Endothelial cell of umbilical vein (primary cell): ENCODE results near the gene MYADML2. TPM values are rescaled to one million over a fixed set of nuclear protein-coding genes. Genes with fewer than 3 reads are reported as not detected.

Experiments
- BruUV-seq: library from RNA; stranded (reverse); fragments of 400-500 nt; replicated peaks from 2 replicates; lab custom pipeline; 2021; lab: Mats Ljungman, UMichigan
- CTCF ChIA-PET: fragments of 300-600, 350-600 bp; sonication (Branson Sonifier 250); formaldehyde crosslinking; loops from one replicate; lab custom pipeline; 2021; ENCODE audit warnings: antibody characterized with exemption, inconsistent platforms; lab: Charles Lee
- POLR2A ChIA-PET: fragments of 300-600, 350-600 bp; sonication (Branson Sonifier 250); formaldehyde crosslinking; loops from one replicate; lab custom pipeline; 2021; ENCODE audit warnings: antibody characterized with exemption, inconsistent platforms; lab: Charles Lee
- DNase-seq: peaks from one replicate; pipeline ENCODE4 v3.0.0-alpha.2; 2011; ENCODE audit warnings: low read depth, low spot score
- FAIRE-seq: peaks from 2 replicates; lab custom pipeline; 2011; peaks lifted over from hg19 to GRCh38; lab: Jason Lieb, UNC
- H2AFZ ChIP-seq: 2 replicates; pipeline ENCODE4 v1.6.0; 2012; ENCODE audit warnings: low read depth, low read length, control low read depth, inconsistent platforms
- H3K27ac ChIP-seq: 2 replicates; pipeline ENCODE4 v1.5.1; 2011; ENCODE audit warnings: low read depth, mild to moderate bottlenecking, control low read depth, low read length, moderate library complexity; ENCODE audit not compliant: insufficient read depth
- H3K27me3 ChIP-seq, 2 experiments: 2 replicates each; pipeline versions ENCODE4 v1.6.0 to v1.6.1; 2011; ENCODE audit warnings: low read length in 2 of 2, mixed read lengths in 1 of 2; ENCODE audit not compliant: control insufficient read depth in 2 of 2, insufficient read depth in 2 of 2
- H3K36me3 ChIP-seq, 2 experiments: 2 replicates in 1 of 2; 3 replicates in 1 of 2; pipeline ENCODE4 v1.5.1; 2011; ENCODE audit warnings: low read length in 2 of 2, mild to moderate bottlenecking in 1 of 2, moderate library complexity in 1 of 2; ENCODE audit not compliant: control insufficient read depth in 2 of 2, insufficient read depth in 2 of 2; ENCODE audit errors: extremely low read depth in 1 of 2
- H3K4me1 ChIP-seq: 3 replicates; pipeline ENCODE4 v1.5.1; 2011; ENCODE audit warnings: mild to moderate bottlenecking, low read length; ENCODE audit not compliant: control insufficient read depth, insufficient read depth; ENCODE audit errors: extremely low read depth
- H3K4me2 ChIP-seq: 2 replicates; pipeline ENCODE4 v1.6.1; 2011; ENCODE audit warnings: low read length, control low read depth, mixed read lengths; ENCODE audit not compliant: insufficient read depth
- H3K4me3 ChIP-seq, 3 experiments: fragments of 200-600 bp in 1 of 3; sonication (generic), shearing (Covaris generic) in 1 of 3; replicated peaks in 1 of 3; 2 replicates each; pipeline ENCODE4 v1.5.1; 2011 to 2016; ENCODE audit warnings: control low read depth in 3 of 3, low read length in 3 of 3, mild to moderate bottlenecking in 2 of 3, inconsistent platforms in 1 of 3, low read depth in 1 of 3, moderate library complexity in 1 of 3; ENCODE audit not compliant: insufficient read depth in 1 of 3
- H3K79me2 ChIP-seq: 2 replicates; pipeline ENCODE4 v1.6.0; 2012; ENCODE audit warnings: low read length, inconsistent platforms; ENCODE audit not compliant: control insufficient read depth, insufficient read depth
- H3K9ac ChIP-seq: replicated peaks from 2 replicates; pipeline ENCODE3; 2011; ENCODE audit warnings: low read length, control low read depth; ENCODE audit not compliant: insufficient read depth; ENCODE audit errors: extremely low read depth
- H3K9me1 ChIP-seq: replicated peaks from 3 replicates; pipeline ENCODE4 v1.6.0; 2011; ENCODE audit warnings: mild to moderate bottlenecking, low read length; ENCODE audit not compliant: control insufficient read depth, insufficient read depth; ENCODE audit errors: extremely low read depth
- H3K9me3 ChIP-seq: replicated peaks from 2 replicates; pipeline ENCODE4 v1.5.1; 2012; ENCODE audit warnings: low read length, inconsistent platforms; ENCODE audit not compliant: control insufficient read depth, insufficient read depth
- H4K20me1 ChIP-seq: replicated peaks from 2 replicates; pipeline ENCODE3; 2011; ENCODE audit warnings: mild to moderate bottlenecking, low read length; ENCODE audit not compliant: control insufficient read depth, insufficient read depth; ENCODE audit errors: extremely low read depth
- CTCF ChIP-seq, 2 donors: IDR thresholded peaks; 1 replicate in 1 of 2; 2 replicates in 1 of 2; pipeline ENCODE4 v1.5.1; 2011; ENCODE audit warnings: low read length in 2 of 2, mild to moderate bottlenecking in 2 of 2, moderate library complexity in 2 of 2, control low read depth in 1 of 2, inconsistent platforms in 1 of 2, low read depth in 1 of 2; ENCODE audit not compliant: insufficient read depth in 1 of 2; ENCODE audit errors: extremely low read depth in 1 of 2
- FOS ChIP-seq: IDR thresholded peaks from 2 replicates; pipeline ENCODE4 v1.6.1; 2011; ENCODE audit warnings: mild to moderate bottlenecking, low read length, moderate library complexity, borderline replicate concordance; ENCODE audit not compliant: insufficient read depth
- GATA2 ChIP-seq: IDR thresholded peaks from 2 replicates; pipeline ENCODE4 v1.7.0; 2011; ENCODE audit warnings: low read depth, mild to moderate bottlenecking, moderate library complexity, mixed read lengths, low read length; ENCODE audit not compliant: insufficient read length, insufficient read depth
- JUN ChIP-seq: IDR thresholded peaks from 2 replicates; pipeline ENCODE4 v1.6.1; 2011; ENCODE audit warnings: borderline replicate concordance, low read depth; ENCODE audit not compliant: insufficient read length, insufficient read depth
- MAX ChIP-seq: IDR thresholded peaks from 2 replicates; pipeline ENCODE4 v1.6.1; 2011; ENCODE audit not compliant: insufficient read depth, insufficient read length
- MYC ChIP-seq: IDR thresholded peaks from one replicate; pipeline ENCODE4 v1.6.1; 2011; ENCODE audit warnings: mild to moderate bottlenecking, low read depth, low read length
- POLR2A ChIP-seq: IDR thresholded peaks from 2 replicates; pipeline ENCODE4 v1.6.1; 2012; ENCODE audit warnings: low read depth, mild to moderate bottlenecking, control low read depth, low read length
- POLR2AphosphoS5 ChIP-seq: IDR thresholded peaks from 2 replicates; pipeline ENCODE4 v1.6.1; 2012; ENCODE audit warnings: low read depth, mild to moderate bottlenecking, control low read depth, low read length, moderate library complexity; ENCODE audit not compliant: insufficient read depth
- dilution Hi-C: fragments of 300-500 bp; cut with MboI; formaldehyde crosslinking; loops from one replicate; pipeline ENCODE4 v1.15.0; 2019; ENCODE audit warnings: low sequenced_read_pairs; ENCODE audit not compliant: extremely low pct_ligation_motif_present
- intact Hi-C: fragments of 100-400 bp; cut with micrococcal nuclease; formaldehyde crosslinking; loops from one replicate; pipeline ENCODE4 v1.10.0; 2022
- polyA plus RNA-seq, 4 experiments: library from polyadenylated mRNA; depleted of rRNA in 3 of 4; stranded (reverse) in 3 of 4; unstranded in 1 of 4; fragments of >200 nt; gene quantifications; 2 replicates each; pipeline versions ENCODE4 v1.2.1 to v1.2.3, GENCODE V29; 2011 to 2012; ENCODE audit warnings: missing spikeins in 1 of 4
- total RNA-seq: library from RNA; stranded (reverse); gene quantifications from 2 replicates; pipeline ENCODE4 v1.2.3, GENCODE V29; 2021

The MYADML2 gene
- total and polyA plus RNA-seq, 2 donors (not counting 3 experiments of a cell fraction or from before 2014, with no cell fraction given), result not detected

DNA sequence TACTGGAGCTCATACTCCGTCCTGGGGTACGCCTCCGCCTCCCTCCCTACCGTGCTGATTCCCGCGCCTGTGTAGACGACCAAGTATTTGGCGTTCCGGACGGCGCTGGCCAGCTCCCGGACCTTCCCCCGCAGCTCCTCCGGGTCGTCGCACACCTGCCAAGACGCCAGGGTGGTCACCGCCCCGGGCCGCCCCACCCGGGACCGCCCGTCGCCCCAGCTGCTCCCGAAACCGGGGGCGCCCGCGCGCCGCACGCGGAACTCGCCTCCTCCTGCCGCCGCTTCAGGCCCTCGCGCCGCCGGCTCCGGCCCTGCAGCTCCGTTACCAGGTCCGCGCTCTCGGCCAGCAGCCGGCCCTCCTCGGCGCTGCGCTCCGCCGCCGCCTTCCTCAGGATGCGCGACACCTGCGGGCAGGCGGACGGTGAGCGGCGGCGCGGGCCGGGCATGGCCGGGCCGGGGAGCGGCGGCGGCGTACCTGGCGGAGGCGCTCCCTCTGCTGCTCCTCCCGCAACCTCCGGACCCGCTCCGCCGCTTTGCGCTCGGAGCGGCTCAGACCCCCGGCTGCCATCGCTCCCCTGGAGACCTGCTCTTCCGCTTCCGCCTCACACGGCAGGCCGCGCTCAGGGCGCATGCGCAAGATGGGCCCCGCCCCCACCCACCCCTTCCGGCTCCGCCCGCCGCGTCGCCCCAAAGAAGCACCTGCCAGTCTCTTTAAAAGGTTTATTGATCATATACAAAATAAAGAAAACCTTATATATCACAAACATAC lies 29.3 kb downstream of the MYADML2 start, which contains the start of gene SIRT7:
SIRT7 (minus strand) TSS at position 612 of the 768 bp plus-strand sequence; CDS start at position 567, 45 bp downstream.
- BruUV-seq, result no TSS peak
- Histone ChIP-seq H3K4me1 (peaks cover 7% of the 10 kb centered on the region), H2AFZ (peak within 1 kb of the TSS; percentile 4), H3K4me3 (peak within 1 kb of the TSS; percentile 55 to 81 (median 69)), H3K27me3 (no peaks in the 10 kb centered on the region), H4K20me1 (no peaks in the 10 kb centered on the region), H3K27ac (no peak within 1 kb of the TSS), H3K9me1 (no peaks in the 10 kb centered on the region), H3K79me2 (peaks cover 37% of the 10 kb centered on the region), H3K9ac (peak within 1 kb of the TSS; percentile 57), H3K9me3 (no peaks in the 10 kb centered on the region), H3K36me3 (peaks cover 7 to 48% of the 10 kb centered on the region in 2 experiments), H3K4me2 (peak within 1 kb of the TSS; percentile 74)
- dilution Hi-C loops (no loop called here), intact Hi-C loops (no loop called here)
- DNase-seq (peak; percentile 74), FAIRE-seq (peak; percentile 72)
- POLR2A ChIA-PET, result interaction anchor here (1.0 kb wide), 1 partner anchor 8 kb away, joined by 4 read pairs; no protein-coding TSS in a partner anchor
- CTCF ChIA-PET, result interaction anchor here (0.9 to 1.3 kb wide), 5 partner anchors 9 to 113 kb away, joined by 3 to 6 read pairs (median 4); no protein-coding TSS in a partner anchor
- TF ChIP-seq CTCF (IDR thresholded peaks at IDR 0.05; ENCODE audit: extremely low read depth in 1 of 2, insufficient read depth in 1 of 2, low read depth in 1 of 2, low read length in 2 of 2) (no peak), FOS (no peak), JUN (no peak), POLR2A (peak; percentile 54), MAX (no peak), GATA2 (no peak), POLR2AphosphoS5 (peak; percentile 58), MYC (no peak)
